Fibroblast of upper back skin (primary cell): ENCODE measurements around the gene EHD1.
A peak's percentile ranks its signal among the peaks of the same experiment; 100 is the strongest.
"Not testable (repeated sequence)": the region's sequence is repeated elsewhere in the genome, so short reads cannot be mapped to it uniquely, and the experiment has no call there.

Experiments
- DNase-seq: peaks from one replicate; pipeline ENCODE4 v3.0.0-alpha.2; 2013

EHD1 gene

GRCh38 chr11:64823568-64824119, 54.8 kb downstream of the EHD1 start:
- no peak for DNase-seq

GRCh38 chr11:64817476-64817875, 60.9 kb downstream of the EHD1 start:
- no peak for DNase-seq

GRCh38 chr11:64815433-64815832, 63.0 kb downstream of the EHD1 start:
- not testable (repeated sequence) for DNase-seq

- DNase-seq, result no peak
These were observed 63.7 kb downstream of the EHD1 start for GRCh38 chr11:64814712-64815187.

GRCh38 chr11:64813826-64814225, 64.6 kb downstream of the EHD1 start:
- DNase-seq, result no peak

- peak; percentile 4 for DNase-seq
These were observed 67.5 kb downstream of the EHD1 start for GRCh38 chr11:64810891-64811272.

- DNase-seq, result peak; percentile 95
These were observed 68.0 kb downstream of the EHD1 start, which contains the start of gene MEN1 for GRCh38 chr11:64810271-64810890. Gene MEN1, minus strand, starts transcription at chr11:64810551. Its CDS starts 442 bp downstream, at chr11:64810109.

- no peak for DNase-seq
These were observed 68.6 kb downstream of the EHD1 start for GRCh38 chr11:64809781-64810241.

- DNase-seq, result no peak
These were observed 72.9 kb downstream of the EHD1 start for GRCh38 chr11:64805481-64805880.

GRCh38 chr11:64804346-64805210, 73.8 kb downstream of the EHD1 start:
- DNase-seq, result no peak

GRCh38 chr11:64803846-64804345, 74.5 kb downstream of the EHD1 start:
- no peak for DNase-seq

GRCh38 chr11:64803158-64803845, 75.1 kb downstream of the EHD1 start, which contains the start of gene MAP4K2:
Gene MAP4K2, minus strand, starts transcription at chr11:64803214. Its CDS starts 65 bp downstream, at chr11:64803149.
- peak; percentile 82 for DNase-seq

GRCh38 chr11:64802370-64803157, 75.9 kb downstream of the EHD1 start:
- no peak for DNase-seq
